GM15510 (cell line): Measurements from ENCODE around the gene STAT5A.

ENCODE experiments used
- POLR2A ChIP-seq: IDR thresholded peaks from 3 replicates; pipeline ENCODE4 v1.6.1; 2011; ENCODE audit warnings: borderline replicate concordance; ENCODE audit not compliant: insufficient read length; ENCODE audit errors: extremely low read depth

Gene STAT5A

GRCh38 chr17:42287977-42288802 is at the start of gene STAT5A:
TSS of gene STAT5A (plus strand) at chr17:42288498. CDS start at chr17:42289412, 914 bp downstream.
- peak; percentile 76 for TF ChIP-seq POLR2A

- no peak for TF ChIP-seq POLR2A
These were observed 48.1 kb upstream of the STAT5A start for GRCh38 chr17:42240201-42240600.

GRCh38 chr17:42241871-42242270 is 46.4 kb upstream of the STAT5A start:
- TF ChIP-seq POLR2A = no peak

- no peak for TF ChIP-seq POLR2A
These were observed 44.8 kb upstream of the STAT5A start for GRCh38 chr17:42243493-42243982.

- TF ChIP-seq POLR2A = no peak
These were observed 41.8 kb upstream of the STAT5A start for GRCh38 chr17:42246515-42246914.

DNA sequence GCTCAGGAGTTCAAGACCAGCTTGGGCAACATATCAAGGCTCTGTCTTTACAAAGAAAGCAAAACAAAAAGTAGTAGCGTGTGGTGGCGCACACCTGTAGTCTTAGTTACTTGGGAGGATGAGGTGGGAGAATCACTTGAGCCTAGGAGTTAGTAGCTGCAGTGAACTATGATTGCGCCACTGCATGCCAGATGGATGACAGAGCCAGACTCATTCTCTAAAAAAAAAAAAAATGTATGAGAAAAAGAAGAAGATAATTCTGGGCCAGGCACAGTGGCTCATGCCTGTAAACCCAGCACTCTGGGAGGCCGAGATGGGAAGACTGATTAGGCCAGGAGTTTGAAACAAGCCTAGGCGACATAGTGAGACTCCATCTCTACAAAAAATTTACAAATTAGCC is 40.6 kb upstream of the STAT5A start:
- TF ChIP-seq POLR2A = no peak

DNA sequence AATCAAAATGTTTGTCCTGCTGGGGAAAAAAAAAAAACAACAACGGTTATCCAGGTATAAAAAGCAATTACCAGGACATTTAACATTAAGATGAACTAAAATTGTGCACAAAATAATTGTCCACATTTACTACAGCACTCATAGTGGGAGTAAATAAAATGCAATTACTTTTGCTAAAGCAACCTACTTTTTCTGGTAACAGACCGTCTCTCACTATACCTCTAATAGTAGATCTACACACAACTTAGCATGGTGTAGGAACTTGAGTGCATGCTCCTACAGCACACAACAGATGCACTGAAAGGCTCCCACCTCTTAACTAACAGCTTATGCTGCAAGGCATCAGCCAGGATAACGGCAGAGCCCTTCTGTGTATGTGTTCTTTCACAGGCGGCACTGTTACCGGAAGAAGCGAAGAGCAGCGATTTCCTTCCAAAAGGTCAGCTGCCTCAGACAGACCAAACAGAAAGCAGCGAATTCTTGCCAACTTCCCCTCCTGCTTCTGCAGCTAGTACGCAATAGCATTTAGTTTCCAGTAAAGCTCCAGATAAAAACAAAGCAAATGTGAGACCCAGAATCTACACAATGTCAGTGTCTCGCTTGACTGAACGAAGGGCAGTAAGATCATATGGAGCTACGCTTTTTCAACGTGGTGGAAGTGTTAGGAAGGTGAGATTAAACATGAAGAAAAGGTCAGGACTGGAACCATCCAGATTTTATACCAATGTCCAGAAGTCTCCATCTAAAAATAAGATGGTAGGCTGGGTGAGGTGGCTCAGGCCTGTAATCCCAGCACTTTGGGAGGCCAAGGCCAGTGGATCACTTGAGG is 39.7 kb upstream of the STAT5A start:
- peak; percentile 53 for TF ChIP-seq POLR2A

- no peak for TF ChIP-seq POLR2A
These were observed 38.4 kb upstream of the STAT5A start for GRCh38 chr17:42249681-42250446.

DNA sequence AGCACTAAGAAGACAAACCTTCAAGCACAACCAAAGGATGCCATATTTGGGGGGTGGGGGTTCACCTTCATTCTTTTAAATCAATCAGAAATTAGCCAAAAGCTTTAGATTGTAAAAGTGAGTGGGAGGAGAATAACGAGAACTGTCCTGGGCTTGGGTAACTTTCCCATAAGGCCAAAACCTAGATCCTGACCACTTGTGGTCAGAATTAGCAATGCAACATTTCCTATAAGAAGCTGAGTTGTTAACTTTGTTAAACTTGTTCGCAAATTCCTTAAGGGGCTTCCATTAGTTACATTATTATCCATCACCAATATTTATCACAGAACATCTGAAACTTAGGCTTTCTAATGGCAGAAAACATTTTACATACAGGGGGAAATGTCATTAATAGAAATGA is 37.2 kb upstream of the STAT5A start:
- TF ChIP-seq POLR2A = no peak

DNA sequence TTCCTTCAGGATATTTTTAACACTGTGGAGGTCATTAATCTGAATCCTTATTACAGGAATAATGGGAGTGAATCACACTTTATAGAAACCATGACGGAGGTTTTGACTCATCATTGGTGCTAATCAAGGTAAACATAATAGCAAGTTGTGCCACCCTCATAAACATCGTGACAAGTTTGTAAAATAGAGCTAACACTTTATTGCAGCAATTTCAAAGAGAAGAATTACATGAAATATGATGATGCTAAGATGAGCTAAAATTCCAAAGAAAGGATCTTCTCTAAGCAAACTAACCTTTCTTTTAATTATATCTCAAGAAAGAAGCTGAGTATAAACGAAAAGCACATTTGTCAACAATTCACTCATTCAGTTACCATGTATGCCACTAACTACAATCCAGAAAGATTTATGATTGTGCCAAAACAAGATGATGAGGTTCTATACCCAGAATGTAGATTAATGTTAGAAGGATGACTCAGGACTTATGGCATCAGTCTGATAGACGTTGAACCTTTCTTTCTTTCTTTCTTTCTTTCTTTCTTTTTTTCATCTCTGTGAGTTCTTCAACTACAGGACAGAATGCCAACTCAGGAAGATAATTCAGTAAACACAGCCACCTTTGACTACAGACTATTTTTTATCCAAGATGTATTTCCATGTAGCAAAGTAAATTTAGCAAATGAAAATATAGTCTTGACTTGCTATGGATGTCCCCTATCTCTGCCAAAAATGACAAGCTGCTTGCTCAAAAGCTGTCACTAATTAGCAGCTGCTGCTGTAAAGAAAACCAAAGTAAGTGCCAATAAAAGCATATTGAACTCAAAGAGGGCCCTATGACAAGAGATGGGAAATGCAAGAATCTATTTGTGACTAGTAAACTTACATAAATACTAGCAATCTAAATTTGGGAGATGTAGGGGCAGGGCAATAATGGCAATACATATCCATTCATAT is 35.4 kb upstream of the STAT5A start:
- TF ChIP-seq POLR2A = no peak

DNA sequence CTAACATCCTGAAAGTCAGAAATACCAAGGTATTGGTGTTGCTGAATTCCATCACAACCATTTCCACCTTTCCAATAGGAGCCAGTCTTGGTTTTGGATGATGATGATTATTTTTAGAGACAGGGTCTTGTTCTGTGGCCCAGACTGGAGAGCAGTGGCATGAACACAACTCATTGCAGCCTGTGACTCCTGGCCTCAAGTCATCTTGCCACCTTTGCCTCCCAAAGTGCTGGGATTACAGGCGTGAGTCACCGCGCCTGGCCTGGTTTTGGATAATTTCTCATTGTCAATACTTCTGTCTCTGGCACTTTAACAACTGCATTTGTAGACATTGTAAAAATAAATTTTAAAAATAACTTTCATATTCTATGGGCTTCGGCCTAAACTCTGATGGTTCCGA is 34.7 kb upstream of the STAT5A start:
- TF ChIP-seq POLR2A = no peak

GRCh38 chr17:42255445-42255844 is 32.9 kb upstream of the STAT5A start:
- no peak for TF ChIP-seq POLR2A

- TF ChIP-seq POLR2A = no peak
These were observed 28.0 kb upstream of the STAT5A start for GRCh38 chr17:42260318-42260717.

DNA sequence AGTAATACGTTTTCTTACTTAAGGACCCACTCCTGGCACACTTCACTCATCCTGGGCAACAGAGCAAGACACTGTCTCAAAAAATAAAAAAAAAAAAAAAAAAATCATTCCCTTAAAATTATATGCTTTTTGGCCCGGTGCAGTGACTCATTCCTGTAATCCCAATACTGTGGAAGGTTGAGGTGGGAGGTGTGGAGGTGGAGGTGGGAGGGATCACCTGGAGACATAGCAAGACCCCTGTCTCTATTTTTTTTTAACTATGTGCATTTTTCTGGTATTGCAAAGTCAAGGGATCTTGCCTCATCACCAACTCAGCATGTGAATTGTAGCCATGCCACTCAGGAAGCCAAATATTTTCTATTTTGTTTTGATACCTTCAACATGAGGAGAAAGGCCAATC is 21.8 kb upstream of the STAT5A start:
- TF ChIP-seq POLR2A = no peak
